Measurements from ENCODE around the gene SHC2. TPM values are rescaled to one million over a fixed set of nuclear protein-coding genes. Genes with fewer than 3 reads are reported as not detected.

Gene SHC2
- total and polyA plus RNA-seq, 2 experiments from 2014 or later: 2.2 to 4.6 TPM

- no peak for TF ChIP-seq ZNF462 (CRISPR knock-in tag; IDR thresholded peaks at IDR 0.05)
- no peak for TF ChIP-seq ETS1 (IDR thresholded peaks at IDR 0.05)
- no peak for TF ChIP-seq JUNB (IDR thresholded peaks at IDR 0.05; ENCODE audit: unreplicated experiment)
- no peak for TF ChIP-seq CTCF (conservative IDR thresholded peaks at IDR 0.05; ENCODE audit: low read depth in 2 of 2)
- no peak for TF ChIP-seq ZNF331 (CRISPR knock-in tag; IDR thresholded peaks at IDR 0.05; ENCODE audit: low read depth)
- no peak for TF ChIP-seq POLR2AphosphoS5 (IDR thresholded peaks at IDR 0.05; ENCODE audit: low read depth)
- no peak for TF ChIP-seq CREB1 (CRISPR knock-in tag; IDR thresholded peaks at IDR 0.05; ENCODE audit: low read depth)
- TF ChIP-seq ZNF114 (CRISPR knock-in tag; IDR thresholded peaks at IDR 0.05): no peak
- no peak for TF ChIP-seq NANOG (IDR thresholded peaks at IDR 0.05; ENCODE audit: borderline replicate concordance)
Measured at GRCh38 chr19:406135-406781, 54.6 kb downstream of the SHC2 start (continued).

All from GM23338 (cell line).